ENCODE results near the gene PSME3. TPM values are rescaled to one million over a fixed set of nuclear protein-coding genes. Genes with fewer than 3 reads are reported as not detected.
"Not testable (repeated sequence)": the region's sequence is repeated elsewhere in the genome, so short reads cannot be mapped to it uniquely, and the experiment has no call there.

PSME3 gene
- total RNA-seq, 1 donor from 2014 or later: 130 TPM

DNA sequence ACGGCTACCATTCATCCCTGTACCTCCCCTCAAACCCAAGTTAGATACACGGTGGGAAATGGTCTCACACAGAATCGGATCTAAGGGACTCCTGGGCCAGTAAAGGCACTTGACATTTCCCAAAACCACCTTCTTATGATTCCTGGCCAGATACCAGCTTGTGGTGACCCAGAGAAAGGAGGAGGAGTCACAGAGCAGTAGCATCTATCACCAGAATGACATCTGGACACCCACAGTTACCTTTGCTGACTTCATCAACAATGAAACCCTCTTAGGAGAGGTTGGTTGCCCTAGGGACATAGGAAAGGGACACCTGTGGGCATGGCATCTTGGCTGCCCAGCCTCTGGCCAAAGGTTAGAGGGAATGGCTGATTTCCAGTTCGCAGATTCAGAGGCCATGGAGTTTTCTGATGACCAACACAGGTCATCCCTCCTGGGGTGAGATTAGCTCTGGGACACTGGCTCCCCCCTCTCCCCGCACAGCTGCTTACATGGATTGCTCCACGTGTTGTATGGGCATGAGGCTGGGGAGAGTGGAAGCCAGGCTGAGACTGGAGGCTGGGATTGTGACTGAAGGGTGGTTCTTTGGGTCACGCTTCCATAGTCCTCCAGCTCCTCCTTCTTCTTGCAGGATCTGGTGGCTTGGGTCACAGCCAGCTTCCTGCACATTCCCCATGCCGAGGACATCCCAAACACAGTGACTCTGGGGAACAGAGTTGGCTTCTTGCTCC, 16.4 kb downstream of the PSME3 start:
- DNase-seq (ENCODE audit: extremely low read depth, low read depth, low spot score): no peak

DNA sequence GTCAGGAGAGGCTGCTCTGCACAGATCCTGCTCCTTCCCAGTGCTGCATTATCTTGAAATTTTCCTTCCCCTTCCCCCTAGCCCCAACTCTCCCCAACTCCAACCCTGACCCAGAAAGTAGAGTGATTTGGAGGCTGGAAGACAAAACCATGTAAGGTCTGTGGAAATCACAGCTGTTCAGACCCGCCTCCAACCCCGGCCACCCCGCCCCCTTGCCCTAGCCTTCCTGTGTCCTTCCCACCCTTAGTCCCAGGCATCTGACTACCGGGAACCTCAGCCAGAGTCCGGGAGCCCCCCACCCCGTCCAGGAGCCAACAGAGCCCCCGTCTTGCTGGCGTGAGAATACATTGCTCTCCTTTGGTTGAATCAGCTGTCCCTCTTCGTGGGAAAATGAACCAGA, 17.8 kb downstream of the PSME3 start, which contains the start of gene AOC3:
Gene AOC3, plus strand, starts transcription at position 246 of the 400 bp plus-strand sequence. Its CDS starts 145 bp downstream, at position 391.
- no peak for DNase-seq (ENCODE audit: extremely low read depth, low read depth, low spot score)

DNA sequence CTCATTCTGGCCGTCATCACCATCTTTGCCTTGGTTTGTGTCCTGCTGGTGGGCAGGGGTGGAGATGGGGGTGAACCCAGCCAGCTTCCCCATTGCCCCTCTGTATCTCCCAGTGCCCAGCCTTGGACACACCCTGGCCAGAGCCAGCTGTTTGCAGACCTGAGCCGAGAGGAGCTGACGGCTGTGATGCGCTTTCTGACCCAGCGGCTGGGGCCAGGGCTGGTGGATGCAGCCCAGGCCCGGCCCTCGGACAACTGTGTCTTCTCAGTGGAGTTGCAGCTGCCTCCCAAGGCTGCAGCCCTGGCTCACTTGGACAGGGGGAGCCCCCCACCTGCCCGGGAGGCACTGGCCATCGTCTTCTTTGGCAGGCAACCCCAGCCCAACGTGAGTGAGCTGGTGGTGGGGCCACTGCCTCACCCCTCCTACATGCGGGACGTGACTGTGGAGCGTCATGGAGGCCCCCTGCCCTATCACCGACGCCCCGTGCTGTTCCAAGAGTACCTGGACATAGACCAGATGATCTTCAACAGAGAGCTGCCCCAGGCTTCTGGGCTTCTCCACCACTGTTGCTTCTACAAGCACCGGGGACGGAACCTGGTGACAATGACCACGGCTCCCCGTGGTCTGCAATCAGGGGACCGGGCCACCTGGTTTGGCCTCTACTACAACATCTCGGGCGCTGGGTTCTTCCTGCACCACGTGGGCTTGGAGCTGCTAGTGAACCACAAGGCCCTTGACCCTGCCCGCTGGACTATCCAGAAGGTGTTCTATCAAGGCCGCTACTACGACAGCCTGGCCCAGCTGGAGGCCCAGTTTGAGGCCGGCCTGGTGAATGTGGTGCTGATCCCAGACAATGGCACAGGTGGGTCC, 18.4 kb downstream of the PSME3 start:
- not testable (repeated sequence) for DNase-seq (ENCODE audit: extremely low read depth, low read depth, low spot score)

DNA sequence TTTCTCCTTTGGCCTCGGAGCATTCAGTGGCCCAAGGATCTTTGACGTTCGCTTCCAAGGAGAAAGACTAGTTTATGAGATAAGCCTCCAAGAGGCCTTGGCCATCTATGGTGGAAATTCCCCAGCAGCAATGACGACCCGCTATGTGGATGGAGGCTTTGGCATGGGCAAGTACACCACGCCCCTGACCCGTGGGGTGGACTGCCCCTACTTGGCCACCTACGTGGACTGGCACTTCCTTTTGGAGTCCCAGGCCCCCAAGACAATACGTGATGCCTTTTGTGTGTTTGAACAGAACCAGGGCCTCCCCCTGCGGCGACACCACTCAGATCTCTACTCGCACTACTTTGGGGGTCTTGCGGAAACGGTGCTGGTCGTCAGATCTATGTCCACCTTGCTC, 19.2 kb downstream of the PSME3 start:
- no peak for DNase-seq (ENCODE audit: extremely low read depth, low read depth, low spot score)

DNA sequence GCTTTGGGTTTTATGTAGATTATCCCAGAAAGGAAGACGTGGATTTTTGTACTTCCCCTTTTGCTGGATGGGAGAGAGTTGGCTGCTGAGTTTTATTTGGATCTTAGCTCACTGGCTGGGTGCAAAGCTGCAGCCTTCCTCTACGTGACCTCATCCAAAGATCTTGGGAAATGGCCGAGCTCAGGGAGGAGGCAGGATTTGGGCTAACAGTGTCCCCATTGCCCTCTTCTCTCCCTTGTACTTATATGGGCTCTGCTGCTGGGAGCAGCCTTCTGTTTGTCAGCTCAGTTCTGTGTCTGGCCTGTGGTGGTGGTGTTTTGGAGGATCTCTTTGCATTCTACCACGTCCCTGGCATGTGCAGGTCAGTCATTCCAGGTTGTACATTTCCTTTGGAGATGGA, 19.8 kb downstream of the PSME3 start:
- DNase-seq (ENCODE audit: extremely low read depth, low read depth, low spot score): no peak

DNA sequence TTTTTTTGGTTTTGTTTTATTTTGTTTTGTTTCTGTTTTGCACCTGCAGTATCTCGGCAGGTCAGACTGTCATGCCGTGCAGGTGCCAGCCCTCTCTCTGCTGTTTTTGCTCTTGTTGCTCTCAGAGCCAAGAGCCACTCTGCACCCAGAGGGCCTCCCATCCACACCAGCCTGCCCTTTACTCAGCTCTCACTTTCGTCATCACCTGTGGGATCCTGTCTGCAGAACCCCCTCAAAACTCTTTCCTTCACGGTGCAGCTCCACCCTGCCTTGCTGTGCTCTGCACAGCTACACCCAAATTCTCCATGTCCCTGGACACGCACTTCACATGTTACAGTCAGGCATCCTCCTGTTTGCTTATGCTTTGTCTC, 20.4 kb downstream of the PSME3 start:
- DNase-seq (ENCODE audit: extremely low read depth, low read depth, low spot score): no peak

DNA sequence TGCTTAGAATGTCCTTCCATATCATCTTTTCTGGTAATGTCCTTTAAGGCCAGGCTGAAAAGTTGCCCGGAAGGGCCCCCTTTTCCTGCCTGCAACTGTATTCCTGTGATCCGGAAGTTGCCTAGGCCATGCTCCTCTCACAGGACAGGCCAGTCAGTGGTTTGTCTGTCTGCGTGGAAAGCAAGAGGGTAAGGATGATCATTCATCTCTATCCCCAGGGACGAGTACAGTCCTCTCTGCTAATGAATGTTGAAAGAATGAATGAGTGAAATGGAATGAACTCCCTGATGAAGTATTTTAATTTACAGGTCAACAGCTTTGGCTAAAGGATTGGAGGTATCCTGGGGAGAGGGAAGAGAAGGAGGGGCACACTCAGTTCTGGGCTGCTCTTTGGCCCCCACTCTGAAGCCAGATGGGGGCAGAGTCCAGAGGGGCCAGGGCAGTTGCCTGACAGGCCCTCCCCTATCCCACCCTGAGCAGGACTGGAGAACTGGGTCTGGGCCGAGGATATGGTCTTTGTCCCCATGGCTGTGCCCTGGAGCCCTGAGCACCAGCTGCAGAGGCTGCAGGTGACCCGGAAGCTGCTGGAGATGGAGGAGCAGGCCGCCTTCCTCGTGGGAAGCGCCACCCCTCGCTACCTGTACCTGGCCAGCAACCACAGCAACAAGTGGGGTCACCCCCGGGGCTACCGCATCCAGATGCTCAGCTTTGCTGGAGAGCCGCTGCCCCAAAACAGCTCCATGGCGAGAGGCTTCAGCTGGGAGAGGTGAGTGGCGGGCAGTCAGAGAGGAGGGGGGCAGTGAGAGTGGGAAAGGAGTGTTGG, 21.0 kb downstream of the PSME3 start:
- DNase-seq (ENCODE audit: extremely low read depth, low read depth, low spot score): no peak

DNA sequence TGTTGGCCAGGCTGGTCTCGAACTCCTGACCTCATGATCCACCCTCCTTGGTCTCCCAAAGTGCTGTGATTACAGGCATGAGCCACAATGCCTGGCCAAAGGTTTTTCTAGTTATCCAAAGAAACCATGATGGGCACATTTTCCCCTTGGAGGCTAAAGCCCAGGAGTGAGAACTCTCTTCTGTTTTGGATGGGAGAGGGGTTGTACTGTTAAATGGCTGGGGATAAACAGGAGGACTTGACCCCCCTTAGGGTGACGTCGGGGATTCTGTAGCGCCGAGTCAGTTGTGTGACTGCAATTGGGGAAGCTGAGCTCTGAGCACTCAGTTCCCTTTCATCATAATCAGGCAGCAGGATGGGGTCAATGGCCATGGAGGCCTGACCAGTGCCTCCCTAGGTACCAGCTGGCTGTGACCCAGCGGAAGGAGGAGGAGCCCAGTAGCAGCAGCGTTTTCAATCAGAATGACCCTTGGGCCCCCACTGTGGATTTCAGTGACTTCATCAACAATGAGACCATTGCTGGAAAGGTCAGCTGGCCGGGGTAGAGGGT, 21.9 kb downstream of the PSME3 start:
- DNase-seq (ENCODE audit: extremely low read depth, low read depth, low spot score): no peak

DNA sequence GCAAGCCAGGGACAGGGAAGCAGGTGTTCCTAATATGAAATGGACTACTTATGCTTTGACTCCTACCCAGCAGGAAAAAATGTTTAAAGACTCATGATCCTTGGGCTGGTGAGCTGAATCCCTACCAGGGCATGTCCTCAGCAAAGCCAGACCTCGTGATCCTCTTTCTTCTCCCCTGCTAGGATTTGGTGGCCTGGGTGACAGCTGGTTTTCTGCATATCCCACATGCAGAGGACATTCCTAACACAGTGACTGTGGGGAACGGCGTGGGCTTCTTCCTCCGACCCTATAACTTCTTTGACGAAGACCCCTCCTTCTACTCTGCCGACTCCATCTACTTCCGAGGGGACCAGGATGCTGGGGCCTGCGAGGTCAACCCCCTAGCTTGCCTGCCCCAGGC, 22.9 kb downstream of the PSME3 start:
- not testable (repeated sequence) for DNase-seq (ENCODE audit: extremely low read depth, low read depth, low spot score)

DNA sequence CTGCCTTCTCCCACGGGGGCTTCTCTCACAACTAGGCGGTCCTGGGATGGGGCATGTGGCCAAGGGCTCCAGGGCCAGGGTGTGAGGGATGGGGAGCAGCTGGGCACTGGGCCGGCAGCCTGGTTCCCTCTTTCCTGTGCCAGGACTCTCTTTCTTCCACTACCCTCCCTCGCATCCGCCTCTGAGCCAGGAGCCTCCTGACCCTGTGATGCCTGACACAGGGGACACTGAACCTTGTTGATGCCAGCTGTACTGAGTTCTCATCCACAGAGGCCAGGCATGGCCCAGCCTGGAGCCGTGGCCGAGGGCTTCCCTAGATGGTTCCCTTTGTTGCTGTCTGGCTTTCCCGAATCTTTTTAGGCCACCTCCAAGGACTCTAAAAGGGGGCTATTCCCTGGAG, 23.3 kb downstream of the PSME3 start:
- DNase-seq (ENCODE audit: extremely low read depth, low read depth, low spot score): not testable (repeated sequence)

DNA sequence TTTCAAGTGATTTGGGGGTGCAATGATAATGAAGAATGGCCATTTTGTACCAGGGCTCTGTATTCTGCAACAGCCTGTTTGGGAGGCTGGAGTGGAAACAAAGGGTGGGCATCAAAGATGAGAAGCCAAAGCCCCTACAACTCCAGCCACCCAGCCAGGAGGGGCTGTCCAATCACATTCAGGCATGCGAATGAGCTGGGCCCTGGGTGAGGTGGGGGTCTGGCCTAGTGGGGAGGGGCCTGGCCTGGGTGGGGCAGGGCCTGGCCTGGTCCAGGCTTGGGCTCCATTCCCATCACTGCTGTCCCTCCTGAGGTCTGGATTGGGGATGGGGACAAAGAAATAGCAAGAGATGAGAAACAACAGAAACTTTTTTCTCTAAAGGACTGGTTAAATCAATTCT, 24.2 kb downstream of the PSME3 start:
- no peak for DNase-seq (ENCODE audit: extremely low read depth, low read depth, low spot score)

DNA sequence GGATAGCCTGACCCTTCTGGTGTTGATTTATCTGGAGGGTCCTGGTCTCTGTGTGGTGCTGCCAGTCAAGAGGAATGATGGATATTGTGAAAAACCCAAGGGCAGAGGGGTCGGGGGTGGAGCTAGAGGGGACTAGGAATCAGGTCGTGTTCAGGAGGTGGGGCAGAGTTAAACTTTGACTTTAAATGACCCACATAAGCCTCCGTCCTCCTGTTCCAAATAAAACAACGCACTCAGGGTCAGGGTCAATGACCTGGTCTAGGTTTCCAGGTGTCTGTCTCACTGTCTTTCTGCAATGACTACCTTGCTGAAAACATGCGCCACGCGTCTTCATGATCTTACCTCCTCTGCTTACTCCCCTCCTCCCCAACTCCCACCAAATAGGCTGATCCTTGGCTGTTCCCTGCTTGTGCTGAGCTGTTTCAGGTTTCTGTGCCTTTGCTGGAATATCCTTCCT, 32.5 kb downstream of the PSME3 start:
- DNase-seq (ENCODE audit: extremely low read depth, low read depth, low spot score): no peak

DNA sequence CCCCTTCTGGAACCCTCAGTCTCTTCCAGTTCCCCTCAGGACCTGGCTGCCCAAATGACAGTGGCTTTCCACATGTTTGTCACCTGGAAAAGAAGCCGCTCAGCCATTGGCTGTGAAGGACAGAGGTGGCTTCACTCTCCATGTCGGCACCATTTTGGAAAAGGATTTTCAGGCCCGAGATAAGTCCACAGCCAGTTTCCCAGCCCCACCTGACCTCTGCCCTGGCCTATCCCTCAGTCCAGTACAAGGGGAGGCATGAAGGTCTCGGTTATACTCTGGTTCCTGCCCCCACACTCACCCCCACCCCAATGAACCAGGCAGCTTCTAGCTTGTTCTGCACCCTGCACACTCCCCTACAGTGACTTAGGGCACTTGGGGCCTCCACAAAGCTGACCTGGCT, 33.0 kb downstream of the PSME3 start:
- no peak for DNase-seq (ENCODE audit: extremely low read depth, low read depth, low spot score)

DNA sequence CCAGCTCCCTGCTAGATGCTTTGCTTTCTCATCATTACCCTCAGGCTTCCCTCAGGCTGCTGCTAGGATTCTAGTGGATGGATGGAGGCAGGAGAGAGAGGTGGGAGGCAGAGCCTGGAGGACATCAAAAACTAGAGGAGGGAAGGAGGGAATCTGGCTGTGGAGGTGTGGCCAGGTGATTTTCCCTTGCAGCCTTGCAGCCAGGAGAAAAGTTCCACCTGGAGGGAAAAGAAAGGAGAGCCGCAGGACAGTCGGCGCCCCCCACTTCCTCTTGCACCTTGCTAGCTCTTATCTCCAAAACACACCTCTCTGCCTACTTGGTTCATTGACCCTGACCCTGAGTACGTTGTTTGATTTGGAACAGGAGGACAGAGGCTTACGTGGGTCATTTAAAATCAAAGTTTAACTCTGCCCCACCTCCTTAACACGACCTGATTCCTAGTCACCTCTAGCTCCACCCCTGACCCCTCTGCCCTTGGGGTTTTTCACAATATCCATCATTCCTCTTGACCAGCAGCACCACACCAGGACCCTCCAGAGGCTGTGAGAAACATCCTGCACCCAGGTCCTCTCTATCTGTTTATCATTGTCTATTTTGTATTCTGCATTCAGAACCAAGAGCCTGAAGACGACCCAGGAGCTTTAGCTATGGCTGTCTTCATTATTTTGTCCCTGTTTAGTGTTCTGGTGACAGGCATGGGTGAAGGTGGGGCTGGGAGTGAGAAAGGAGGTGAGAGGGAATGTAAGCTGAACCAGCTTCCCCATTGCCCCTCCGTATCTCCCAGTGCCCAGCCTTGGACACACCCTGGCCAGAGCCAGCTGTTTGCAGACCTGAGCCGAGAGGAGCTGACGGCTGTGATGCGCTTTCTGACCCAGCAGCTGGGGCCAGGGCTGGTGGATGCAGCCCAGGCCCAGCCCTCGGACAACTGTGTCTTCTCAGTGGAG, 33.7 kb downstream of the PSME3 start:
- DNase-seq (ENCODE audit: extremely low read depth, low read depth, low spot score): no peak

DNA sequence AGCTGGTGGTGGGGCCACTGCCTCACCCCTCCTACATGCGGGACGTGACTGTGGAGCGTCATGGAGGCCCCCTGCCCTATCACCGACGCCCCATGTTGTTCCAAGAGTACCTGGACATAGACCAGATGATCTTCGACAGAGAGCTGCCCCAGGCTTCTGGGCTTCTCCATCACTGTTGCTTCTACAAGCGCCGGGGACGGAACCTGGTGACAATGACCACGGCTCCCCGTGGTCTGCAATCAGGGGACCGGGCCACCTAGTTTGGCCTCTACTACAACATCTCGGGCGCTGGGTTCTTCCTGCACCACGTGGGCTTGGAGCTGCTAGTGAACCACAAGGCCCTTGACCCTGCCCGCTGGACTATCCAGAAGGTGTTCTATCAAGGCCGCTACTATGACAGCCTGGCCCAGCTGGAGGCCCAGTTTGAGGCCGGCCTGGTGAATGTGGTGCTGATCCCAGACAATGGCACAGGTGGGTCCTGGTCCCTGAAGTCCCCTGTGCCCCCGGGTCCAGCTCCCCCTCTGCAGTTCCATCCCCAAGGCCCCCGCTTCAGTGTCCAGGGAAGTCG, 34.6 kb downstream of the PSME3 start:
- not testable (repeated sequence) for DNase-seq (ENCODE audit: extremely low read depth, low read depth, low spot score)

DNA sequence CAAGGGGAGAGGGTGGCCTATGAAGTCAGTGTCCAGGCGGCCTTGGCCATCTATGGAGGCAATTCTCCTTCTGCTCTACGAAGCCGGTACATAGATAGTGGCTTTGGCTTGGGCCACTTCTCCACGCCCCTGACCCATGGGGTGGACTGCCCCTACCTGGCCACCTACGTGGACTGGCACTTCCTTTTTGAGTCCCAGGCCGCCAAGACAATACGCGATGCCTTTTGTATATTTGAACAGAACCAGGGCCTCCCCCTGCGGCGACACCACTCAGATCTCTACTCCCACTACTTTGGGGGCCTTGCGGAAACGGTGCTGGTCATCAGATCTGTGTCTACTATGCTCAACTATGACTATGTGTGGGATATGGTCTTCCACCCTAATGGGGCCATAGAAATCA, 35.1 kb downstream of the PSME3 start:
- no peak for DNase-seq (ENCODE audit: extremely low read depth, low read depth, low spot score)

DNA sequence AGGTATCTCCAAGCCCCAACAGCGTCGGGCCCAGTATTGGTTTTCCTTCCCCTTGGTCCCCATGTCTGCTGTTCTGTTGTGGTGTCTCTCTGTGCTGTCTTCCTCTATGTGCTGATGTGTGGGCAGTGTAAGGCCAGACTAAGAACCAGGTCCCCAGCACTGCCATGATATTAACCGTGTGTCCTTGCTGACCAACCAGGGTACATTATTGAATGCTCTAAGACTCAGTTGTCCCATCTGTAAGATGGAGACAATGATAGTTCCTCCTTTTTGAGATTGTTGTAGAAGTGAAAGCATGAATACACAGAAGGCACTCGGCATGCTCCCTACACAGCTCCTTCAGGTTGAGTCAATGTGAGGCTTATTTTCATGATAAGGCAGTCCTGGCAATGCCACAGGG, 38.5 kb downstream of the PSME3 start:
- DNase-seq (ENCODE audit: extremely low read depth, low read depth, low spot score): no peak

DNA sequence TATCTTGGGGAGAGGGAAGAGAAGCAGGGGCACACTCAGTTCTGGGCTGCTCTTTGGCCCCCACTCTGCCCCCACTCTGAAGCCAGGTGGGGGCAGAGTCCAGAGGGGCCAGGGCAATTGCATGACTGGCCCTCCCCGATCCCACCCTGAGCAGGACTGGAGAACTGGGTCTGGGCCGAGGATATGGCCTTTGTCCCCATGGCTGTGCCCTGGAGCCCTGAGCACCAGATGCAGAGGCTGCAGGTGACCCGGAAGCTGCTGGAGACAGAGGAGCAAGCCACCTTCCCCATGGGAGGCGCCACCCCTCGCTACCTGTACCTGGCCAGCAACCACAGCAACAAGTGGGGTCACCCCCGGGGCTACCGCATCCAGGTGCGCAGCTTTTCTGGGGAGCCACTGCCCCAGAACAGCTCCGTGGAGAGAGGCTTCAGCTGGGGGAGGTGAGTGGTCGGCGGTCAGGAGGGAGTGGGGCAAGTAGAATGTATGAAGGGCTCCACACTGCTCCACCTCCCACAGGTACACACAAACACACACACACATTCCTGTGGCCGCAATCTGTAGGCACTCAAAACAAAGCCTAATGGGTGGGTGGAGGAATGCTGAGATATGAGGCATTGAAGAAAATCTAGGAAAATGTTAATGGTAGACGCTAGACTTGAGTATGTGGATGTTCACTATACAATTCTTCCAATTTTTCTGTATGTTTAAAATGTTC, 39.2 kb downstream of the PSME3 start:
- DNase-seq (ENCODE audit: extremely low read depth, low read depth, low spot score): no peak

DNA sequence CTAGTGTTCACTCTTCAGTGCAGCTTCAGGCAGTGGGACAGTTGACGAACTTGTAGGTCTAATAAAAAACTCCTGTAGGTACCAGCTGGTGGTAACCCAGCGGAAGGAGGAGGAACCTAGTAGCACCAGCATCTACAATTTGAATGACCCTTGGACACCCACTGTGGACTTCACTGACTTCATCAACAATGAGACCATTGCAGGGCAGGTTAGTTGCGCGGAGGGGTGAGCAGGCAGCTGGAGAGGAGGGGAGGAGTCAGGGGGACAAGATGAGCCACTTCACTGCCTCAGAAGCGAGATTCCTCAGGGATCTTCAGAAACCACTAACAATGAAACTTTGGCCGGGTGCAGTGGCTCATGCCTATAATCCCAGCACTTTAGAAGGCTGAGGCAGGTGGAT, 40.1 kb downstream of the PSME3 start:
- no peak for DNase-seq (ENCODE audit: extremely low read depth, low read depth, low spot score)

All from glomerular endothelial cell (primary cell).